ENCODE results near the gene PCSK4. TPM values are rescaled to one million over a fixed set of nuclear protein-coding genes. Genes with fewer than 3 reads are reported as not detected.

Gene PCSK4
- total and polyA plus RNA-seq, 9 of the 15 experiments (the other 6 are each of a cell fraction or from before 2014, with no cell fraction given), result 0.01 to 9.1 (median 2.1) TPM; not detected in 1

DNA sequence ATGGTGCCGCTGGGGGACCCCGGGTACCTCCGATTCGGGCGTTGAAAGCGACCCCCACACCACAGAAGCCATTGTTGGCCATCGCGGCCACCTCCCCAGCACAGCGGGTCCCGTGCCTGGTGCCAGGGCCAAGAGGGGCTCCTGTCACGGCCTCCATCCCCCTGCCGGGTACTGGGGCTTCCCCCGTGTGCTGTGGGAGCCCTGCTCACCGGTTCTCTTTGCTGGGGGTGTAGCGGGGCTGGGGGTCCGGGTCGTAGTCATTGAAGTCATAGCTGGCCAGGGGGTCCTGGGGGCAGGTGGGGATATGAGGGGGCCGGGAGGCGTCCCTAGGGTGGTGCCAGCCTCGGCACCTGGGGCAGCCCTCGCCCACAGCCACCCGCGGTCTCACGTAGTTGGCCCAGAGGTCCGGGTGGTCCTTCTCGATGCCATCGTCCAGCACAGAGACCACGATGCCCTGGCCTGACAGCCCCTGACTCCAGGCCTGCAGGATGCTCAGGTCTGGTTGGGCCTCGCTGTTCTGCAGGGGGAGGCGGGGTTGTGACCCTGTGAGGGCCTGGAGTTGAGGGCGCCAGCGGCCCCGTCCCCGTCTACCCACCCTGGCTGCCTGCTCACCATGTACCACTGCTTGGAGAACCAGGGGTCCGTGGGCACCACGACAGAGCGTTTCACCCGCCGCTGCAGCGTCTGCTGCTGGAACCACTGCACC lies 2.4 kb downstream of the PCSK4 start:
- ATAC-seq (no peak), FAIRE-seq (no peak), DNase-seq (ENCODE audit: extremely low read depth in 1 of 4, low spot score in 3 of 4) (no peak)
- in situ Hi-C loops (cut with MboI) (no loop called here), intact Hi-C loops (cut with micrococcal nuclease) (no loop called here)
- BruUV-seq (replicated peaks), result no TSS peak
- H3K36me3 ChIP-seq (ENCODE audit: control insufficient read depth, insufficient read depth, low read length), result no peaks in the 10 kb centered on the region
- H2AFZ ChIP-seq (ENCODE audit: low read depth, low read length), result no peak overlapping the region
- H3K4me1 ChIP-seq (replicated peaks in 1 of 2; ENCODE audit: control insufficient read depth in 2 of 2, insufficient read depth in 2 of 2, low read length in 2 of 2), result peaks cover 10 to 62% of the 10 kb centered on the region in 2 experiments
- TF ChIP-seq FOXJ2 (tag; IDR thresholded peaks at IDR 0.05), result no peak
- TF ChIP-seq POLR2A (conservative IDR thresholded peaks at IDR 0.05), result no peak
- no peak for TF ChIP-seq MTA2 (IDR thresholded peaks at IDR 0.05; ENCODE audit: low read depth)
- TF ChIP-seq CEBPB (tag; IDR thresholded peaks at IDR 0.05), result no peak
- TF ChIP-seq MTF1 (CRISPR knock-in tag; IDR thresholded peaks at IDR 0.05; ENCODE audit: borderline replicate concordance), result no peak
- no peak overlapping the region for H3K27ac ChIP-seq (ENCODE audit: extremely low read depth, low read depth, low read length)
- no peak overlapping the region for H3K4me2 ChIP-seq (ENCODE audit: insufficient read depth, low read length)
- H3K9me3 ChIP-seq (replicated peaks; ENCODE audit: control insufficient read depth, insufficient read depth, low read depth, low read length), result no peaks in the 10 kb centered on the region
- H3K9me1 ChIP-seq (ENCODE audit: control insufficient read depth, insufficient read depth, low read length), result no peaks in the 10 kb centered on the region
- 79% methylated on average over 23 of the region's 40 CpGs for WGBS (ENCODE audit: insufficient coverage, low coverage, missing lambda C conversion rate)
- no peaks in the 10 kb centered on the region for H4K20me1 ChIP-seq (replicated peaks; ENCODE audit: control insufficient read depth, insufficient read depth, low read length)
- peaks cover 18% of the 10 kb centered on the region for H3K79me2 ChIP-seq (ENCODE audit: control insufficient read depth, insufficient read depth, low read length)
- ChIA-PET CTCF (ENCODE audit: low intra/inter-chr PET ratio) (no interaction called here), POLR2A (no interaction called here)
- H3K9ac ChIP-seq (ENCODE audit: insufficient read depth in 1 of 2, low read depth in 2 of 2, low read length in 2 of 2), result peak overlapping the region in 1 of 2 experiments; percentile 10; a peak in 1 of 4 replicates
- no peaks in the 10 kb centered on the region for H3K27me3 ChIP-seq (ENCODE audit: control insufficient read depth in 2 of 2, insufficient read depth in 2 of 2, low read length in 2 of 2)
- no peak overlapping the region for H3K4me3 ChIP-seq
